Upper lobe of left lung (tissue), 6 donors: ENCODE results near the gene STK10. TPM values are rescaled to one million over a fixed set of nuclear protein-coding genes. Genes with fewer than 3 reads are reported as not detected.

ENCODE experiments used
- ATAC-seq, 2 donors: fragments of 200-7000 bp; cut with Tn5 transposase; one replicate each; pipeline ENCODE4 v1.9.1; 2022; ENCODE audit warnings: mild to moderate bottlenecking in 2 of 2, moderate library complexity in 2 of 2; ENCODE audit not compliant: low FRiP score in 2 of 2
- DNase-seq, 2 donors: peaks; one replicate each; pipeline ENCODE4 v3.0.0-alpha.2; 2019 to 2020
- H3K27ac ChIP-seq, 4 donors: fragments of 200-600 bp; sonication (generic); one replicate each; pipeline ENCODE4 v1.5.1; 2016 to 2019
- H3K27me3 ChIP-seq, 4 donors: fragments of 200-600 bp; sonication (generic); one replicate each; pipeline ENCODE4 v1.5.1; 2017 to 2019
- H3K36me3 ChIP-seq, 4 donors: fragments of 200-600 bp; sonication (generic); one replicate each; pipeline ENCODE4 v1.5.1; 2016 to 2019
- H3K4me1 ChIP-seq, 4 donors: fragments of 200-600 bp; sonication (generic); one replicate each; pipeline ENCODE4 v1.5.1; 2018 to 2019
- H3K4me3 ChIP-seq, 4 donors: fragments of 200-600 bp; sonication (generic); one replicate each; pipeline ENCODE4 v1.5.1; 2017 to 2019; ENCODE audit warnings: mild to moderate bottlenecking in 2 of 4, moderate library complexity in 1 of 4
- H3K9me3 ChIP-seq, 4 donors: fragments of 200-600 bp; sonication (generic); one replicate each; pipeline ENCODE4 v1.5.1; 2018 to 2019
- EP300 ChIP-seq, 4 donors: sonication (generic); formaldehyde crosslinking; IDR thresholded peaks; one replicate each; pipeline ENCODE4 v1.5.1; 2017; ENCODE audit warnings: antibody characterized with exemption in 4 of 4, control low read depth in 2 of 4
- POLR2A ChIP-seq, 4 donors: fragments of 450-650 bp; IDR thresholded peaks; one replicate each; pipeline ENCODE4 v1.5.1; 2016 to 2017; ENCODE audit warnings: antibody characterized with exemption in 4 of 4, mild to moderate bottlenecking in 2 of 4
- POLR2AphosphoS5 ChIP-seq, 2 donors: sonication (generic); formaldehyde crosslinking; IDR thresholded peaks; one replicate each; pipeline ENCODE4 v1.5.1; 2017; ENCODE audit warnings: antibody characterized with exemption in 2 of 2
- WGBS, 2 donors: methylation state at CpG; one replicate each; pipeline ENCODE4 v1.1.5; 2017 to 2018; 5-methylcytosine and 5-hydroxymethylcytosine counted together
- total RNA-seq, 6 donors: library from RNA; depleted of rRNA in 4 of 6; stranded (reverse); fragments of >200 nt in 4 of 6; gene quantifications; one replicate each; pipeline versions ENCODE4 v1.1.0 to v1.2.1, GENCODE V29; 2016 to 2021
- TF ChIP-seq, protein P1 (sequence below), 6 experiments: fragments of 450-650 bp in 4 of 6; fragments of 200-600 bp in 2 of 6; sonication (generic) in 2 of 6; IDR thresholded peaks; one replicate each; pipeline ENCODE4 v1.5.1; 2016 to 2019; ENCODE audit warnings: antibody characterized with exemption in 6 of 6
- donor health status: DM: no; HTN: no; CAD: no; lungs with moderate emphysema.
- donor health status: DM: no; HTN: yes; CAD: no; lungs with severe emphysema.

Gene STK10
- total RNA-seq, 6 donors from 2014 or later: 50.6 to 170 (median 60.5) TPM

DNA sequence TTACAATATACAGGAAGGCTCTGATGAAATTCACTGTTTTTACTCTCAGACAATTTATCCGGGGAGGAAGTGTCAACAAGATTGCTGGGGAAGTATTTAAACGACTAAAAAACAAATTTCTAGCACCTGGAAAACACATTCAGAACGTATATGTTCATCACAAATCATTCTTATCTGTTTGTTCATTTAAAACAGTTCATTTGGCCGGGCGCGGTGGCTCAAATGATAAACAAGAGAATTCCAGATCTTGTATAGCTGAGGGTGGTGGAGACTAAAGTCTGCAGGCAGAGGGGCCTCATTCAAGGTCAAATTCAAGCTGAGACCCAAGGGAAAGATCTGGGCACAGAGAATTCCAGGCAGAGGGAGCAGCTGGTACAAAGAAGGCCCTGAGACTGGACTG lies 90.0 kb downstream of the STK10 start:
- ATAC-seq (no peak), DNase-seq (no peak)
- no peaks in the 10 kb centered on the region for H3K27me3 ChIP-seq
- TF ChIP-seq EP300 (IDR thresholded peaks at IDR 0.05): no peak
- TF ChIP-seq, protein P1, sequence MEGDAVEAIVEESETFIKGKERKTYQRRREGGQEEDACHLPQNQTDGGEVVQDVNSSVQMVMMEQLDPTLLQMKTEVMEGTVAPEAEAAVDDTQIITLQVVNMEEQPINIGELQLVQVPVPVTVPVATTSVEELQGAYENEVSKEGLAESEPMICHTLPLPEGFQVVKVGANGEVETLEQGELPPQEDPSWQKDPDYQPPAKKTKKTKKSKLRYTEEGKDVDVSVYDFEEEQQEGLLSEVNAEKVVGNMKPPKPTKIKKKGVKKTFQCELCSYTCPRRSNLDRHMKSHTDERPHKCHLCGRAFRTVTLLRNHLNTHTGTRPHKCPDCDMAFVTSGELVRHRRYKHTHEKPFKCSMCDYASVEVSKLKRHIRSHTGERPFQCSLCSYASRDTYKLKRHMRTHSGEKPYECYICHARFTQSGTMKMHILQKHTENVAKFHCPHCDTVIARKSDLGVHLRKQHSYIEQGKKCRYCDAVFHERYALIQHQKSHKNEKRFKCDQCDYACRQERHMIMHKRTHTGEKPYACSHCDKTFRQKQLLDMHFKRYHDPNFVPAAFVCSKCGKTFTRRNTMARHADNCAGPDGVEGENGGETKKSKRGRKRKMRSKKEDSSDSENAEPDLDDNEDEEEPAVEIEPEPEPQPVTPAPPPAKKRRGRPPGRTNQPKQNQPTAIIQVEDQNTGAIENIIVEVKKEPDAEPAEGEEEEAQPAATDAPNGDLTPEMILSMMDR (IDR thresholded peaks at IDR 0.05): no peak
- no peak for TF ChIP-seq POLR2A (IDR thresholded peaks at IDR 0.05)
- no peak for TF ChIP-seq POLR2AphosphoS5 (IDR thresholded peaks at IDR 0.05)
- H3K27ac ChIP-seq: no peak overlapping the region
- peaks cover 4 to 55% (median 34%) of the 10 kb centered on the region in 4 donors for H3K36me3 ChIP-seq
- H3K9me3 ChIP-seq: no peaks in the 10 kb centered on the region
- no peak overlapping the region for H3K4me3 ChIP-seq
- 67 to 75% methylated on average over 6 of the region's 6 CpGs for WGBS, 2 donors
- H3K4me1 ChIP-seq: peaks cover 0 to 13% (median 7%) of the 10 kb centered on the region in 4 donors

DNA sequence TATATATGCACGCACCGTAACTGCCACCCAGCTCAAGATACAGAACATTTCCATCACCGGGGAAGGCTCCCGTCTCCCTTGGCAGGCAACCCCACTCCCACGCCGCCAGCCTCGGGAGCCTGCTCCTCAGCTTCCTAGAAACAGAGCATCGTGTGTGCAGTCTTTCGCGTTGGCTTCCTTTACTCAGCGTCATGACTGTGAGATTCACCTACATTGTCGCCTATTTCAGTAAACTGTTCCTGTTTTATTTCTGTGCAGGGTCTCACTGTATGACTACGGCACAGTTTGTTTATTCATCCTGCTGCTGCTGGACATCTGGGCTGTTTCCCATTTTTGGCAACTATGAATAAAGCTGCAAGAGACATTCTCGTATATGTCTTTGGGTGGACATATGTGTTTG lies 90.7 kb downstream of the STK10 start:
- 68 to 80% methylated on average over 14 of the region's 14 CpGs for WGBS, 2 donors
- H3K36me3 ChIP-seq: peaks cover 4 to 55% (median 33%) of the 10 kb centered on the region in 4 donors
- ATAC-seq (no peak), DNase-seq (no peak)
- TF ChIP-seq POLR2AphosphoS5 (IDR thresholded peaks at IDR 0.05) (no peak), POLR2A (IDR thresholded peaks at IDR 0.05) (no peak), EP300 (IDR thresholded peaks at IDR 0.05) (no peak)
- TF ChIP-seq, protein P1 (IDR thresholded peaks at IDR 0.05): no peak
- H3K27me3 ChIP-seq: no peaks in the 10 kb centered on the region
- no peak overlapping the region for H3K27ac ChIP-seq
- H3K4me3 ChIP-seq: no peak overlapping the region
- H3K4me1 ChIP-seq: peaks cover 0 to 6% (median under 1%) of the 10 kb centered on the region in 4 donors
- no peaks in the 10 kb centered on the region for H3K9me3 ChIP-seq

DNA sequence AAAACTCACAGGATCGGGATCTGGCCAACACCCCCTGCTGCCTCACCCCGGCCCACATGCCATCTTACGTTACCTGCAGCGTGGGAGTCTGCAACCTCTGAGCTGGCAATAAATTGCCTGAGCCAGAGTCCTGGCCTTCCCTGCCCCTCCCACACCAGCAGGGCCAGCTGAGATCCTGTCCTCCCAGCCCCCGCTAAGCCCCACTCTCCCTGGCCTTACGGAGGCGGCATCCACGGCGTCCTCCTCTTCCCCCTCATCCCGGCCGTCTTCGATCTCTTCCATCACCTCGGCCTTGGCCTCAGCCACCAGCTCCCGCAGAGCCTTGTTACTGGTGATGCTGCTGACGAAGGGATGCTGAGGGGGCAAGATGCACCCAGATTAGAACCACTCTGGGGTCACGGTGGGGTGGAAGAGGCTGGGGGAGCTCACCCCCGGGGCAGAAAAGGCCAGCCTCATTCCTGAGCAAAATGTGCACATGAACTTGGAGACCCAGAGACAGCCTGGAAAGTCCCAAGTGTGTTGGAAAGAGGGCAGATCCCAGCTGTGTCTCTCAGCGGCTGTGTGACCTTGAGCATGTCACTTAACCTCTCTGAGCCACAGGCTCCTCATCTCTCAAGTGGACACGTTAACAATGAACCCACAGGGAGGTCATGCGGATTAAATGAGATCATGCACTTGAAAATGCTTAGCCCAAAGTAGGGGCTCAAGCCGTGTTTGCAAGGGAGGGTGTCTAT lies 91.7 kb downstream of the STK10 start:
- peaks cover 0 to 4% (median 0%) of the 10 kb centered on the region in 4 donors for H3K4me1 ChIP-seq
- DNase-seq (no peak), ATAC-seq (no peak)
- H3K27ac ChIP-seq: no peak overlapping the region
- peaks cover 4 to 55% (median 34%) of the 10 kb centered on the region in 4 donors for H3K36me3 ChIP-seq
- no peaks in the 10 kb centered on the region for H3K27me3 ChIP-seq
- TF ChIP-seq POLR2AphosphoS5 (IDR thresholded peaks at IDR 0.05) (no peak), EP300 (IDR thresholded peaks at IDR 0.05) (no peak), POLR2A (IDR thresholded peaks at IDR 0.05) (no peak)
- TF ChIP-seq, protein P1 (IDR thresholded peaks at IDR 0.05): no peak
- no peaks in the 10 kb centered on the region for H3K9me3 ChIP-seq
- no peak overlapping the region for H3K4me3 ChIP-seq
- 89% methylated on average over 21 of the region's 21 CpGs for WGBS, 2 donors

DNA sequence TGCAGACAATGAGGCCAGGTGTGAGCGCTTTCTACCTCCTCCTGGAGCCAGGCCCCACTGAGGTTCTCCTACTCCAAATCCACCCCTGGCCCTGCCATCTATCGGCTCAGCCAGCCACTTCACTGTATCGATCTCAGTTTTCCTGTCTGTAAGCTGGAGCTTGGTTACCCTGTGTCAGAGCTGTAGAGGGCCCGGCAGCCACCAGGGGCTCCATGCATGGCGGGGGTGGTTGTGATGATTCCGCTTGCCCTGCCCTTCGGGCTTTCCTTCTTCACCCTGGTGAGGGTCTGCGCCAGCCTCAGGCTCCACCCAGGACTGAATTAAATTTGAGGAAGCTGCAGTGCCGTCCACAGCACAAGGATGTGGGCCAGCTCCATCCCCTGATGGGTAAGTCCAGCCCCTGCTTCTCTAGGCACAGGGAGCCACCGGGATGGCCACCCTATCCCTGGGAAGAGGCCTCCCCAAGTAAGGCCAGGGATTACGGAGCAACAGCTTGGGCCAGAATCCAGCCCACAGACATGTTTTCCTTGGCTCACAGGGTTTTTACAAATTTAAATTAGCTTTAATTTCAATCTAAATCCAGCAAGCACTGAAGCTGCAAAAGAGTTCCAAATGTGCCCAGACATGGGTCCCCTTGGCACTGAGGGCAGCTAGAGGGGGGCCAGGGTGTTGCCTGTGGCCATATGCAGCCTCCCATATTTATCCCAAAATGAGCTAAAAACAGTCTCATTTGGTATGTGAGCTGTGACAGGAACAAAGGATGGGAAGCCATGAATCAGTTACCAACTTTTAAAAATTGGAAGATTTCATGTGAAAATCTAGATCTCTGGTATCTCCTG lies 92.4 kb downstream of the STK10 start:
- Histone ChIP-seq H3K27me3 (no peaks in the 10 kb centered on the region), H3K4me3 (no peak overlapping the region), H3K4me1 (peaks cover 0 to 4% (median 0%) of the 10 kb centered on the region in 4 donors), H3K9me3 (no peaks in the 10 kb centered on the region), H3K27ac (no peak overlapping the region), H3K36me3 (peaks cover 4 to 51% (median 36%) of the 10 kb centered on the region in 4 donors)
- ATAC-seq: no peak
- no peak for DNase-seq
- TF ChIP-seq, protein P1 (IDR thresholded peaks at IDR 0.05): no peak
- TF ChIP-seq POLR2AphosphoS5 (IDR thresholded peaks at IDR 0.05) (no peak), EP300 (IDR thresholded peaks at IDR 0.05) (no peak), POLR2A (IDR thresholded peaks at IDR 0.05) (no peak)
- WGBS, 2 donors: 89 to 90% methylated on average over 10 to 11 of the region's 11 CpGs
